Activated naive CD4-positive, alpha-beta T cell (primary cell): ENCODE measurements around the gene OS9.
"Not testable (repeated sequence)": the region's sequence is repeated elsewhere in the genome, so short reads cannot be mapped to it uniquely, and the experiment has no call there.

ENCODE experiments used
- DNase-seq, 4 experiments: peaks; one replicate each; lab custom pipeline; 2025; lab: John Stamatoyannopoulos, UW

Gene OS9

DNA sequence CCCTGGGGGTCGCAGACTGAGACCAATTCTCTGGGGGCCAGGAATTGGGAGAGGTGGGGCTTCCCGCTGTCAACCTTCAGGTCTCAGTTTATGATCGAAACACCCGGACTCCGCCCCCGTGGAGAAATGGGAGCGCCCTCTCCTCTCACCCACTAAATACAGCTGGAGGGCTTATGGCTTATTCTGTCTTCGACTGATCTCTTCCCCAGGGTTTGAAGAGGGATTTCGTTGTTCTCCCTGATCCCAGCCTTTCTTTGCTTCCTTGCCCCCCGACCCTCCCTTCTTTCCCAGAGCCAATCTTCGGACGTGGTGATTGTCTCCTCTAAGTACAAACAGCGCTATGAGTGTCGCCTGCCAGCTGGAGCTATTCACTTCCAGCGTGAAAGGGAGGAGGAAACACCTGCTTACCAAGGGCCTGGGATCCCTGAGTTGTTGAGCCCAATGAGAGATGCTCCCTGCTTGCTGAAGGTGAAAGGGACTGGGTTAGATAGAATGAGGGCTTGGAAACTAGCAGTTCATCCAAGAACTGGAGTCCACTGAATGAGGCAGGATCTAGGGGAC, 607 bp downstream of the OS9 start:
- DNase-seq = no peak

DNA sequence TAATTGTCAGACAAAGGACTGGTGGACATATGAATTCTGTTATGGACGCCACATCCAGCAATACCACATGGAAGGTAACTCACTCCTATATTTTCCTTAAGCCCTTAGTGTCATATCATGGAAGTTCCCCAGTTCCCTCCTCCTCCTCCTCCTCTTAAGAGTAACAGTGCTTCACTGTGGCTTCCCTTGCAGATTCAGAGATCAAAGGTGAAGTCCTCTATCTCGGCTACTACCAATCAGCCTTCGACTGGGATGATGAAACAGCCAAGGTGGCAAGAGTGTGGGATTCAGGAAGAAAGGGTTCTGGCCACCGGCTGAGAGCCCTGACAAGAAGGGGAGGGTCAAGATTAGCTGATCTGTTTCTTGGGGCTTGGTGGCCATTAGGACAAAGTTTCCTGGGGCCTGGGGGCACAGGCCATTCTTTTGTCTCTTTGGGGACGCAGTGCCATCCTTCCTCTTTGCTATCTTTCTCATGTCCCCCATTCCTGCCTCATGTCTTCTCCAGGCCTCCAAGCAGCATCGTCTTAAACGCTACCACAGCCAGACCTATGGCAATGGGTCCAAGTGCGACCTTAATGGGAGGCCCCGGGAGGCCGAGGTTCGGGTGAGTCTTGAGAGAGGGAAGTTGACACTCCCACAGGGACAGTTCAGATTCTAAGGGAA, 2.0 kb downstream of the OS9 start:
- DNase-seq = no peak

DNA sequence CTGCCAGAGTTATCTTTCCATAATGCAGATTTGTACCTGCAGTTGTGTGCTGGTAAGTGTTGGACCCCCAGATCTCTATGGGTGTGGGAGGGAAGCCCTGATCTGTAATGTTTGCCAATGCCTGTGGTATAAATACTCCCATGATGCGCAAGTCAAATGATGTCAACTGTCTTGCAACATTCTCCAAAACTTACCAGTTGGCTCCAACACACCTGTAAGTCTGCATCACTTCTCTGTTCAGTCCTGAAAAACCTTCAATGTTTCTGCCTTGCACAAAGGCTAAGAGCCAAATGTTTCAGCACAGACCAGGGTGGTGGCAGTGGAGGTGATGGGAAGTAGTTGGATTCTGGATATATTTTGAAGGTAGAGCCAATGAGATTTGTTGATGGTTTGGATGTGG, 3.1 kb downstream of the OS9 start:
- DNase-seq = no peak

DNA sequence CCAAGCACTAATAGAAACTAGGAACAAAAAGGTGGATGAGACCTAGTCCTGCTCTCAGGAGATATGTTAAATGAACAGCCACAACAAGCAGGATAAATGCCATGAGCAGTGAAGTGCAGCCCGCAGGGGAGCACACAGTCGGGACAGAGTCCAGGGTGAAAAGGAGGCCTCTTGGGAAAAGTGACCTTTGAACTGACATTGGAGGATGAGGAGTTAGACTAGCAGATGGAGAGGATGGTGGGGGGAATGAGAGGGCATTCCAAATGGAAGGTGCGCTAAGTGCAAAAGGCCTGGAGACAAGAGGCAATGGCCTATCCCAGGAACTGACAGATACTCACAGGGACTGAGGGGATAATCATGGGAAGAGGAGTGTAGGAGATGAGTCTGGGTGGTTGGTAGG, 4.5 kb downstream of the OS9 start:
- DNase-seq = no peak

DNA sequence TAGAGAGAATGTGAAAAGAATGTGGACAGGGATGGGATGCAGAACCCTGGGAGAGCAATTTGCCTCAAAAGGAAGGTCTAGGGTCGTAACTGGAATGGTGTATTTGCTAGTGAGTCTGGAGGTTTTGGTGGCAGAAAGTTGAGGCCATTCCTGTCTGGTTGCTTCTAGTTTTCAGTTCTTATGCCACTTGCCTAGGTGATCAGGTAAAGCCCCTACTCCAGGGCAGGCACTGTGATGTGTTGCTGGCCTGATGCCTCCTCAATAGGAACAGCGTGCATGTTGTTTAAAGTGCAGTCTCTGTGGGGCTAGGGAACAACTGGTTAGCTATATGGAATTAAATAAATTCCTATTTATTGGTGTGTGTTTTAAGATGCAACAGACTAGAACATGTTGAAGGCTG, 6.4 kb downstream of the OS9 start:
- DNase-seq = no peak

DNA sequence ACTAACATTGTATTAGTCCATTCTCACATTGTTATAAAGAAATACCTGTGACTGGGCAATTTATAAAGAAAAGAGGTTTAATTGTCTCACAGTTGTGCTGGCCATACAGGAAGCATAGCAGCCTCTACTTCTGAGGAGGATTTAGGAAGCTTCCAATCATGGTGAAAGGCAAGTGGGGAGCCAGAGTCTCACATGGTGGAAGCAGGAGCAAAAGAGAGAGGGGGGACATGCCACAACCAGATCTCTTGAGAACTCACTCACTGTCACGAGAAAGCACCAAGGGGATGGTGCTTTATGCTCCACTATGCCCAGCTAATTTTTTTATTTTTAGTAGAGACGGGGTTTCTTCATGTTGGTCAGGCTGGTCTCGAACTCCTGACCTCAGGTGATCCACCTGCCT, 13.3 kb downstream of the OS9 start:
- no peak for DNase-seq

DNA sequence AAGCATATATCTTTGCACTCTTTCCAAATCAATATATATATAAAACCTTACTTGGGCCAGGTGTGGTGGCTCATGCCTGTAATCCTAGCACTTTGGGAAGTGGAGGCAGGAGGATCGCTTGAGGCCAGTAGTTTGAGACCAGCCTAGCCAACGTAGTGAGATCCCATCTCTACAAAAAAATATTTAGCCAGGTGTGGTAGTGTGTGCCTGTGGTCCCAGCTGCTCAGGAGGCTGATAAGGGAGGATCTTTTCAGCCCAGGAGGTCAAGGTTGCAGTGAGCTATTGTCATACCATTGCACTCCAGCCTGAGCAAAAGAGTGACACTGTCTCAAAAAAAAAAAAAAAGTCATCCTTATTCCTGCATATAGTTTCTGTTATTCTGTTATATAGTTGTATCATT, 14.4 kb downstream of the OS9 start:
- no peak for DNase-seq

DNA sequence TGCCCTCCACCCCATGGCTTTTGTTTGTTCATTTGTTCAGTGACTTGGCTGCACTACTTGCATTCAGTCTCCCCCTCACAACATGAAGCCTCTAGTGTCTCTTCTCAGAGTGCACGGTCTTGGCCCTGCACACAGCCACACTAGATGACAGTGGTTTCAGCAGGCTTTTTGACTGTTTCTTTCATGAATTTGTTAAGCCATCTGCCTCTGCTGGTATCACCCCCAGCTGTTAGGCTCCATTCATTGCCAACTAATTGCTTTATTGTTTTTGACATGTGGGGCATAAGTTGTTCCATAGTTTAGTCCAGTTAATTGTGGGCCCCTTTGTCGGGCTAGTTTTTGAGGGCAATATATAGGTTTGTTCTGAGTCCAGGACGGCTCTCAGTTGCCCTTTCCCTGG, 18.8 kb downstream of the OS9 start:
- DNase-seq = no peak

DNA sequence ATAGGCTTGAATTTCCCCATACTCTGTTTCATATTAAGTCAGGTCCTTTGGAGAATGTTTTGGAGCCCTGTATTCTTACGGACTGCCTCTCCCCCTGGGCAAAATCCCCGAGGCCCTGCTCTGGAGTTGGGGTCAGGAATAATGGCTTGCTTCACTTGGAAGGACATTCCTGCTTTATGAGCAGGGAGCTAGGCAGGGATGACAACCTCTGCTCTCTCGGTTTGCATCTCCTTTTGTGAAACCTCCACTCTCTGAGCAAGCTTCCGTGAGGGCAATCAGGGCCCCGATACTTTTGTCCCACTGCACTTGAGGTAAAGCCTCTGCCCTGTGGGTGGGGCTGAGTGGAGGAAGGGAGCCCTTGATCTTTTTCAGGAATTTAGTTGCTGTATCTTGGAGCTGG, 19.3 kb downstream of the OS9 start:
- DNase-seq = no peak

DNA sequence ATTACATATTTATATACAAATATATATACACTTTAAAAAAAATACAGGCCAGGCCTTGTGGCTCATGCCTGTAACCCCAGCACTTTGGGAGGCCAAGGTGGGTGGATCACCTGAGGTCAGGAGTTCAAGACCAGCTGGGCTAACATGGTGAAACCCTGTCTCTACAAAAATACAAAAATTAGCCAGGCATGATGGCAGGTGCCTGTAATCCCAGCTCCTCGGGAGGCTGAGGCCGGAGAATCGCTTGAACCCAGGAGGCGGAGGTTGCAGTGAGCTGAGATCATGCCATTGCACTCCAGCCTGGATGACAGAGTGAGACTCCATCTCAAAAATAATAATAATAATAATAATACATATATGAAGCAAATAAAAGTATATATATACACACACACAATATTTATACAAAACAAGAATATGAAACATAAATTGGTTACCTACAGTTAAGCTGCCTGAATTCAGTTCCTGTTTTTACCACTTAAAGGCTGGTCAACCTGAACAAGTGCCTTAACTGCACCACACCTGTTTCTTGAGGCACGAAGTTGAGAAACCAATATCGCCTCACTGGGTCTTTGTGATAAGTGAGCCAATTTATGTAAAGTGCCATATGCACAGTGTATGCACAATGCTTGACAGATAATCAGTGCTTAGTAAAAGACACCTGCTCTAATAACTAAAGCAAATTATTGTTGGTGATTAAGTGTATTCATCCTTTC, 21.3 kb downstream of the OS9 start:
- DNase-seq = not testable (repeated sequence)

DNA sequence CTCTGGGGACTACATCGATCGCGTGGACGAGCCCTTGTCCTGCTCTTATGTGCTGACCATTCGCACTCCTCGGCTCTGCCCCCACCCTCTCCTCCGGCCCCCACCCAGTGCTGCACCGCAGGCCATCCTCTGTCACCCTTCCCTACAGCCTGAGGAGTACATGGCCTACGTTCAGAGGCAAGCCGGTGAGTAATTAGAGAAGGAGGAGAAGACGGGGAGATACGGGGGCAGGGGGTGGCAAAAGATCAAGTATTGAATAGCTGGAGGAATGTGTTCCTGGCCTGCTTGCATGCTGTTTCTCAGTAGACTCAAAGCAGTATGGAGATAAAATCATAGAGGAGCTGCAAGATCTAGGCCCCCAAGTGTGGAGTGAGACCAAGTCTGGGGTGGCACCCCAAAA, 21.9 kb downstream of the OS9 start:
- DNase-seq = no peak

DNA sequence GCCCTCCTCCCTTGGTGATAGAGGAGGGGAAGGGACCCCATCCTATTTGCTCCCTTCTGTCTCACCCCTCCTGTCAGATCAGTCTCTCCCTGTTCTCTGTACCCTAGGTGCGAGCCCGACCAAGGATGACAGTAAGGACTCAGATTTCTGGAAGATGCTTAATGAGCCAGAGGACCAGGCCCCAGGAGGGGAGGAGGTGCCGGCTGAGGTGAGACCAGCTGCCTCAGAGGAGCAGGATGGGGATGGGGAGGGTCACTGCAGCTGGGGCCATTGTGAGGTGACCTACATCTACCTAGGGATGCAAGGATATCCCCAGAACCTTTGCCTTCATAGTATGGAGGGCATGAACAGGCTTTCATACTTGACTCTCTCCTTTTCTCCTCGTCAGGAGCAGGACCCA, 22.4 kb downstream of the OS9 start:
- no peak for DNase-seq

DNA sequence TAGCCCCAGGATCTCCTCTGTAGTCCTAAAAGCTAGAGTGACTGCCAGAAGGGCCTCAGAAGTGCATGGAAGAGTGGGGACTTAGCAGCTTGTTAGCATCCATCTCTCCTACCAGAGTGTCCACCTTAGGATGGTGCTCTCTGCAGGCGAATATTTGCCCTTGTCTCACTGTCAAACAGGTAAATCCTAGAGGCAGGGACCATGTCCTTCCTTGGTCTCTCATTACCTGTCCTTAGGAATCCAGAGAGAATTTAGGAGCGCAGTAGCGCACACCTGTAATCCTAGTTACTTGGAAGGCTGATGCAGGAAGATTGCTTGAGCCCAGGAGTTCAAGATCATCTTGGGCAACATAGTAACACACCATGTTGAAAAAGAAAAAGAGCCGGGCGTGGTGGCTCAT, 23.2 kb downstream of the OS9 start:
- no peak for DNase-seq

DNA sequence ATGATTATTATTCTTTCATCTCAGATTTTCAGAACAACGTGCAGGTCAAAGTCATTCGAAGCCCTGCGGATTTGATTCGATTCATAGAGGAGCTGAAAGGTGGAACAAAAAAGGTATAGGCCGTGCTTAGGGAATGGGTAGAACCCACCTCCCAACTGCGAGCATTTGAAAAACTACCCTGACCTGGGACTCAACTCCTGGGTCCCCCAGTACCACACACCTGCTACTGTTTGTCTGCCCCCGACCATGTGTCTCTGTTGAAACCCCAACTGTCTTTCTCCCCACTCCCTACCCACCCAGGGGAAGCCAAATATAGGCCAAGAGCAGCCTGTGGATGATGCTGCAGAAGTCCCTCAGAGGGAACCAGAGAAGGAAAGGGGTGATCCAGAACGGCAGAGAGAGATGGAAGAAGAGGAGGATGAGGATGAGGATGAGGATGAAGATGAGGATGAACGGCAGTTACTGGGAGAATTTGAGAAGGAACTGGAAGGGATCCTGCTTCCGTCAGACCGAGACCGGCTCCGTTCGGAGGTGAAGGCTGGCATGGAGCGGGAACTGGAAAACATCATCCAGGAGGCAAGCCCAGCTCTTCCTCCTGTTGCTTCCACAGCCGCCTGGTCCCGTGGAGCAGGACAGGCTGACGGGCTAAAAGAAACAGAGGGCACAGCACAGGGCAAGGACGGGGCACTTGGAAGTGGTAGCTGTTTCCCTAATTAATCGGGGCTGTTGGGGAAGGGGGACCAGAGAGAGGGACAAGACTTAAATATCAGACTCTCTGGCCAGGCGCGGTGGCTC, 24.1 kb downstream of the OS9 start:
- no peak for DNase-seq

DNA sequence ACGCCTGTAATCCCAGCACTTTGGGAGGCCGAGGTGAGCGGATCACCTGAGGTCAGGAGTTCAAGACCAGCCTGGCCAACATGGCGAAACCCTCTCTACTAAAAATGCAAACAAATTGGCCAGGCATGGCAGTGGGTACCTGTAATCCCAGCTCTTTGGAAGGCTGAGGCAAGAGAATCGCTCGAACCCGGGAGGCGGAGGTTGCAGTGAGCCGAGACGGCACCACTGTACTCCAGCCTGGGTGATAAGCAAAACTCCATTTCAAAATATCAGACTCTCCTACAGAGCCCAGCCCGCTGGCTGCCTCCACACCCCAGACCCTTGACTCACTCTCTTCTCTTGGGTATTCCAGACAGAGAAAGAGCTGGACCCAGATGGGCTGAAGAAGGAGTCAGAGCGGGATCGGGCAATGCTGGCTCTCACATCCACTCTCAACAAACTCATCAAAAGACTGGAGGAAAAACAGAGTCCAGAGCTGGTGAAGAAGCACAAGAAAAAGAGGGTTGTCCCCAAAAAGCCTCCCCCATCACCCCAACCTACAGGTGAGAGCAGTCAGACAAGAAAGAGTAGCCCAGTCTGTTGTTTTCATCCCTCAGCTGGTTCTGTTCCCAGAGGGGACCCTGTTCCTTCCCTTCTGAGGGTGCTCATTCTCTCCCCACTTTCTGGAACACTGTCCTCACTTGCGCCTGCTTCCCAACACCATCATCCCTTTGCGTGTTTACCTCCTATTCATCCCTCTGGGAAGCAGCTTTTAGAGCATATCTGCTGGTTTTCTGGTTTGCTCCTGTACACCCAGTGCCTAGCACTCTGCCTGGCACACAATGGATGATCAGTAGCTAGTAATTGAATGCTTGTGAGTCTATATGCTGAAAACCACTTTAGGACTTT, 25.0 kb downstream of the OS9 start:
- no peak for DNase-seq

DNA sequence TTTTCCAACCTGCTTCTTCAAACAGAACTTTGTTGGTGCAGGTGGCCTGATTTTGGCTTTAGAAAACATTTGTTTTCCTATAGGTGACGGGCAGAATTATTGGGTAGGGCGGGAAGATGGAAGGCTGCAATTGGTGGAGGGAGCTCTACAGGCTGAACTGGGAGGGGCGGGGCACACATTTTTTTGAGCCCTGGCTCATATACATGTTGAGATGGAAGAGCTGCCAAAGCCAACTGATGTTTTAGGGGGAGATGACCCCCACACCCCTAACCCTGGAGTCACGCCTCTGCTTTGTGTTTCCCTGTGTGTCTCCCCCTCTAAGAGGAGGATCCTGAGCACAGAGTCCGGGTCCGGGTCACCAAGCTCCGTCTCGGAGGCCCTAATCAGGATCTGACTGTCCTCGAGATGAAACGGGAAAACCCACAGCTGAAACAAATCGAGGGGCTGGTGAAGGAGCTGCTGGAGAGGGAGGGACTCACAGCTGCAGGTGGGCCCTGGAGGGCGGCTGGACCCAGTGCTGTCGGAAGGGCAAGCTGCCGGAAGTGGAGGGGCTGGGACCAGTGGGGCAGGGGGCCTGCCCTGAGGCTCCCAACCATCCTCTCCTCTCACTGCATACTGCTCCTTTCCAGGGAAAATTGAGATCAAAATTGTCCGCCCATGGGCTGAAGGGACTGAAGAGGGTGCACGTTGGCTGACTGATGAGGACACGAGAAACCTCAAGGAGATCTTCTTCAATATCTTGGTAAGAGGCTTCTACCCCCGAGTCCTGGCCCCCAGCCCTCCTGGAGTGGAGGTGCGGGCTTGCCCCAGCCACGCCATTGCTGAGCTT, 26.1 kb downstream of the OS9 start:
- no peak for DNase-seq

DNA sequence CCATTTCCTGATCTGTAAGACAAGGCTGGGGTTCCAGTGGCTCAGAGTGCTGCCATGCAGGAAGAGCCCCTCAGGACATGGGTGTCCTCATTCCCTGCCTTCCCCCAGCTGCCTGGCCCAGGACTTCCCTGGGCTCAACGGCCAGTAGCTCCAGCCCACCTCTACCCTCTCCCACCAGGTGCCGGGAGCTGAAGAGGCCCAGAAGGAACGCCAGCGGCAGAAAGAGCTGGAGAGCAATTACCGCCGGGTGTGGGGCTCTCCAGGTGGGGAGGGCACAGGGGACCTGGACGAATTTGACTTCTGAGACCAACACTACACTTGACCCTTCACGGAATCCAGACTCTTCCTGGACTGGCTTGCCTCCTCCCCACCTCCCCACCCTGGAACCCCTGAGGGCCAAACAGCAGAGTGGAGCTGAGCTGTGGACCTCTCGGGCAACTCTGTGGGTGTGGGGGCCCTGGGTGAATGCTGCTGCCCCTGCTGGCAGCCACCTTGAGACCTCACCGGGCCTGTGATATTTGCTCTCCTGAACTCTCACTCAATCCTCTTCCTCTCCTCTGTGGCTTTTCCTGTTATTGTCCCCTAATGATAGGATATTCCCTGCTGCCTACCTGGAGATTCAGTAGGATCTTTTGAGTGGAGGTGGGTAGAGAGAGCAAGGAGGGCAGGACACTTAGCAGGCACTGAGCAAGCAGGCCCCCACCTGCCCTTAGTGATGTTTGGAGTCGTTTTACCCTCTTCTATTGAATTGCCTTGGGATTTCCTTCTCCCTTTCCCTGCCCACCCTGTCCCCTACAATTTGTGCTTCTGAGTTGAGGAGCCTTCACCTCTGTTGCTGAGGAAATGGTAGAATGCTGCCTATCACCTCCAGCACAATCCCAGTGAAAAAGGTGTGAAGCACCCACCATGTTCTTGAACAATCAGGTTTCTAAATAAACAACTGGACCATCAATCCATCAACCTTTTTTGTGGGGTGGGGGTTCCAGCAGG, 27.0 kb downstream of the OS9 start:
- DNase-seq = no peak

DNA sequence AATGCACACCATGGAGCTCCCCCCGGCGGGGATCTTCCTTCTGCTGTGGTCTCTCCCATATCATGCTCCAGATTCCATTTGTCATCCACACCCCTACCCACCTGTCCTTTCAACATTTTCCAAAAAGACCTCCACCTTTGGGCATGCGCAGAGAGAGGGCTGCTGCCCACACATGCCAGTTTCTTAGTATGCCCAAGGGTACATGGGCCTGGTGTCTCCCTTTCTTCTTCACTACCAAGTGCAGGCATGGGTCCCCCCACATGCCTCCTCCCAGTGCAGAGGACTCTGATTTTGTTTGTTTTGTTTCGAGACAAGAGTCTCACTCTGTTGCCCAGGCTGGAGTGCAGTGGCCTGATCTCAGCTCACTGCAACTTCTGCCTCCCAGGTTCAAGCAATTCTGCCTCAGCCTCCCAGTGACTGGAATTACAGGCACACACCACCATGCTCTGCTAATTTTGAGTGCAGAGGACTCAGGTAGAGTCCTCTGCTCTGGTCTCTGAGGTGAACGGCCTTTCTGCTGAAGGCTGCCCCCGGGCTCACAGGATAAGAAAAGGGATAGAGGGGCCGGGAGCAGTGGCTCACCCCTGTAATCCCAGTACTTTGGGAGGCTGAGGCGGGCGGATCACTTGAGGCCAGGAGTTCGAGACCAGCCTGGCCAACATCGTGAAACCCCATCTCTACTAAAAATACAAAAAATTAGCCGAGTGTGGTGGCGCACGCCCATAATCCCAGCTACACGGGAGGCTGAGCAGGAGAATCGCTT, 28.1 kb downstream of the OS9 start:
- DNase-seq = not testable (repeated sequence)
